Measurements from ENCODE around the gene SETBP1.

DNA sequence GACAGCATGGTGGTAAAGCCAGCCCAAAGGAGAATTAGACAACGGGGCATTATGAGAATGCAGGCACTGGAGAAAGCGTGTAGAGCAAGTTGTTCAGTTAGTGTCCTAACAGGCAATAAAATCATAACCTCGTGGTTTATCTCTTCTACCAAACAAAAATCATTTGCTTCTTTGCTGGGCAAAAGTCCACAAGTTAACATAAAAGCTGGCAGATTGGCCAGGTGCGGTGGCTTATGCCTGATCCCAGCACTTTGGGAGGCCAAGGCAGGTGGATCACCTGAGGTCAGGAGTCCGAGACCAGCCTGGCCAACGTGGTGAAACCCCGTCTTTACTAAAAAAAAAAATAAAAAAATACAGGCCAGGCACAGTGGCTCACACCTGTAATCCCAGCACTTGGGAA, 364.1 kb downstream of the SETBP1 start:
- TF ChIP-seq, protein P1, sequence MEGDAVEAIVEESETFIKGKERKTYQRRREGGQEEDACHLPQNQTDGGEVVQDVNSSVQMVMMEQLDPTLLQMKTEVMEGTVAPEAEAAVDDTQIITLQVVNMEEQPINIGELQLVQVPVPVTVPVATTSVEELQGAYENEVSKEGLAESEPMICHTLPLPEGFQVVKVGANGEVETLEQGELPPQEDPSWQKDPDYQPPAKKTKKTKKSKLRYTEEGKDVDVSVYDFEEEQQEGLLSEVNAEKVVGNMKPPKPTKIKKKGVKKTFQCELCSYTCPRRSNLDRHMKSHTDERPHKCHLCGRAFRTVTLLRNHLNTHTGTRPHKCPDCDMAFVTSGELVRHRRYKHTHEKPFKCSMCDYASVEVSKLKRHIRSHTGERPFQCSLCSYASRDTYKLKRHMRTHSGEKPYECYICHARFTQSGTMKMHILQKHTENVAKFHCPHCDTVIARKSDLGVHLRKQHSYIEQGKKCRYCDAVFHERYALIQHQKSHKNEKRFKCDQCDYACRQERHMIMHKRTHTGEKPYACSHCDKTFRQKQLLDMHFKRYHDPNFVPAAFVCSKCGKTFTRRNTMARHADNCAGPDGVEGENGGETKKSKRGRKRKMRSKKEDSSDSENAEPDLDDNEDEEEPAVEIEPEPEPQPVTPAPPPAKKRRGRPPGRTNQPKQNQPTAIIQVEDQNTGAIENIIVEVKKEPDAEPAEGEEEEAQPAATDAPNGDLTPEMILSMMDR (IDR thresholded peaks at IDR 0.05; ENCODE audit: insufficient read depth, low read depth, low read length) = no peak
- TF ChIP-seq EZH2 (IDR thresholded peaks at IDR 0.05; ENCODE audit: insufficient read depth, low read length) = no peak

All from astrocyte (in vitro differentiated cells and primary cell).